ENCODE results near the gene PARK7.
A peak's percentile ranks its signal among the peaks of the same experiment; 100 is the strongest.
"Not testable (repeated sequence)": the region's sequence is repeated elsewhere in the genome, so short reads cannot be mapped to it uniquely, and the experiment has no call there.

The PARK7 gene

DNA sequence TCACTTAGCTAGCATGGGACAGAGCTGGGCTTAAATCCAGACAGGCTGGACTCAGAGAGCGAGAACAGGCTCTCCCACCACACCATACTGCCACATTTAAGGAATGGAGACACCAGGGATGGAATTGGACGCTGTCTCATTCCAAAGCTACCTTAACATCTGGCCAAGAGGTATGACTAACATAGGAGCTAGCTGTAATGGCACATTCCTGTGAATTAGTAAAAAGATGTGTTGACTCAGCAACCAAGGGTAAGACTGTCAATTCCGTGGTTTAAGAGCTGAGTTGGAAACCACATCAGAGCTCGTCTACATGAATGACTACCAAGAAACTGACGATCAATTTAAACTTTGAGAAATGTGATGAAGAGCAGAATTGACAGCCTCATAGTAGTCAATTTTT is 12.6 kb upstream of the PARK7 start:
- peak; percentile 36 to 39 for DNase-seq

DNA sequence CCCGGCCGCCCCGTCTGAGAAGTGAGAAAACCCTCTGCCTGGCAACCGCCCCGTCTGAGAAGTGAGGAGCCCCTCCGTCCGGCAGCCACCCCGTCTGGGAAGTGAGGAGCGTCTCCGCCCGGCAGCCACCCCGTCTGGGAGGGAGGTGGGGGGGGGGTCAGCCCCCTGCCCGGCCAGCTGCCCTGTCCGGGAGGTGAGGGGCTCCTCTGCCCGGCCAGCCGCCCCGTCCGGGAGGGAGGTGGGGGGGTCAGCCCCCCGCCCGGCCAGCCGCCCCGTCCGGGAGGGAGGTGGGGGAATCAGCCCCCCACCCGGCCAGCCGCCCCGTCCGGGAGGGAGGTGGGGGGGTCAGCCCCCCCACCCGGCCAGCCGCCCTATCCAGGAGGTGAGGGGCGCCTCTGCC is 8.7 kb upstream of the PARK7 start:
- not testable (repeated sequence) for DNase-seq

DNA sequence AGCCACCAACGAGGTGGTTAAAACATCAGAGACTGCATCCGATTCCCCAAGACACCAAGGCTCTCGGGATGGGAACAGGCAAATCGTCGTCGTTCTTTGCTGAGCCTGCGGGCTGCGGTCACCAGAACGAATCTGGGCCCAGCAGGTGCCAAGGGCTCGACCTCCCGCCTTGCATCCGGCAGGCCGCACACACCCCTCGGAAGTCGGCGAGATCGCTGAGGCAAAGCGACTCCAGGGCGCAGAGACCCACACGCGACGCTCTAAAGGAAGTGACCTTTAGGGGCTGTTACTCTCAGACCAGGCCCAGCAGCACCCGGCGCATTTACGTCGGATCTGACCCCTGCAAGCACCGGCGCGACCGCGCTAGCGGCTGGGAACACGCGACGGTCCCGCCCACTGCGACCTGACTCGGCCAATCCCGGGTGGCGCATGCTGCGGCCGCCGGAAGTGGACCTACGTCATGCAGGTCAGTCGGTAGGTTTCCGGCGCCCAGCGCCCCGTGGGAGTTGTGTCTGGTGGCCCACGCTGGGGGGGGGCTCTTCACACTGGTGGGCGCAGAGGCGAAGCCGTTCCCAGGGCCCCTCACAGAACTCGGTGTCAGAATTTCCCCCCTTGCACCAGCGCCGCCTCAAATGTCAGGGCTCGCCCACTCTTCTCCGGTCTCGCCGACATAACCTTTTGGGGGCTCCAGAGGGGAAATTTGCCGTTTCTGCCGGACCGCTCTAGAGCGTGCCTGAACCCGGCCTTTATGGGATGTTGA is 7.5 kb upstream of the PARK7 start:
- DNase-seq = peak; percentile 87 to 91

DNA sequence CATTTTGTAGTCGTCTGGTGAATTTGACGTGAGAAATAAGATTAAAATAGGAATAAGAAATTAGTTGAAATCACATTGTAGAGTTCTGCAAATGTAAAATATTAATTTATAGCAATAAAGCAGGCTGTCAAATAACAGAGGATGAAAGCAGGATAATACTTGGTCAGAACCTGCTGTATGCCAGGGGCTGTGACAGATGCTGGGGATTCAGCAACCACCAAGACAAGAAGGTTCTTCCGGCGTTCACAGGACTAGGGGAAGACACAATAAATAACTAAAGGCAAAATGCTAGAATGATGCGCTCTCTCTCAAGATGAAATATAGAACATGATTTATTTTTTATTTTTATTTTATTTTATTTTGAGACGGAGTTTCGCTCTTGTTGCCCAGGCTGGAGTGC is 6.8 kb upstream of the PARK7 start:
- DNase-seq = no peak

DNA sequence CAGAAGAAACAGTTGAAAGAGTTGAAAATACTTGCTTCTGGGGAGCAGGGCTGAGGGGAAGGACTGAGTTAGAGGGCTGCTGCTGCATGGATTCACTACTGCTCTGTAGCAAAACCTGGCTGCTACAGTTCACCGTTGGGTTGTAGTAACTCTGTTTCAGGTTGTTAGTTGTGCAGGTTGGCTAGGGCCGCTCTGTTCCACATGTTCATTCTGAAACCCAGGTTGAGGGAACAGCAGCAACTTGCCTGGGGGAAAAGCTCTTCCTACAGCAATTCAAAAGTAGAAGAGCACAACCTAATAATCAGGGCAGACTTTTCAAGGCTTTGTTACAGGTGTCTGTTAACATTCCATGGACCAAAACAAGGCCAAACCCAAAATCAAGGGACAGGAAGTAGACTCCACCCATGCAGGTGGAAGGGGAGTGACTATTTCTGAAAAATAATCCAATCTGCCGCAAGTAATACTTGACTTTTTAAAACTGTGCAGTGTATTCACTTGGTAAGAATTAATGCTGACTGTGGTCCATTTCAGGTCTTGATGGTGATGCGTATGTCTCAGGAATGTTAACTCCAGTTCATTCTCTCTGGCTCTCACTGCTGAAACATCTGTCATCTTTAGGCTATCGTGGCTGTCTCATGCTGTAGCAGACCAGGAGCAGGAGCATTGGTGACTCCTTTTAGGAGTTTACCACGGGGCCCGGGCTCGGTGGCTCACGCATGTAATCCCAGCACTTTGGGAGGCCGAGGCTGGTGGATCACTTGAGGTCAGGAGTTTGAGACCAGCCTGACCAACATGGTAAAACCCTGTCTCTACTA is 5.1 kb upstream of the PARK7 start:
- DNase-seq = no peak

DNA sequence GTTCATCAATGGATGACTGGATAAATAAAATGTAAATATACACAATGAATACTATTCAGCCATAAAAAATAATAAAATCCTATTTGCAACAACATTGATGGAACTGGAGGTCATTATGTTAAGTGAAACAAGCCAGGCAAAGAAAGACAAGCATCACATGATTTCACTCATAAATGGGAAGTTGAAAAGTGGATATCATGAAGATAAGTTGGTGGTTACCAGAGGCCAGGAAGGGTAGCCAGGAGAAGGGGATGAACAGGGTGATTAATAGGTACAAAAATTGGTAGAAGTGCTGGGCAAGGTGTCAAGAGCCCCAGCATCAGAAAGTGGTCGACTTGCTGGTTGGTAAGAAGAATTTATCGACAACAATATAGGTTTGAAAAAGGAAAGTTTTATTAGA is 1.3 kb upstream of the PARK7 start:
- no peak for DNase-seq

DNA sequence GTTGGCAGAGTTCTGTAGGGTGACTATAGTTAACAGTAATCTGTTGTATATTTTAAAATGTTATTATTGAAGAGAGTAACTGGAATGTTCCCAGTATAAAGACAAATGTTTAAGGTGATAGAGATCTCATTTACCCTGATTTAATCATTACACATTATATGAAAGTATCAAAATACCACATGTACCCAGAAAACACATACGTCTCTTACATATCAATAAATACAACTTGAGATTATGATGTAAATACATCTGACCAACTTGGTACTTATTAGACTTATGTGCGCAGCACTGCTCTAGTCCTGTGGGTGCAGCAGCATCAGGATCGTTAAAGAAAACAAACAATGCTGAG is 670 bp upstream of the PARK7 start:
- no peak for DNase-seq

DNA sequence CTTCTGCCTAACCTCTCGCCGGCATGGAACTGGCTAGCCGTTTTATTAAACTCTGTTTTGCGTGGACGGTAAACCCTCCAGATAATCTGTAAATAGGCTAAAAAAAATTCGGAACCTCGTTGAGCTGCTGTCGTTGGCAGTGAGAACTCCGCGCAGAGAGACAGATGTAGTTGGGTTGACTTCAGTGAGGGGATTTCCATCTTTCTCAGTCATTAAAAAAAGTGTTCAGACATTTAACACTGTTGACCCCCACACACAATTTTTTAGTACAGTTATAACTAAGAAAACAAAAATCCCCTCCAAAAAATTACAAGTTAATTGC is 464 bp downstream of the PARK7 start:
- DNase-seq = peak; percentile 53 to 59

DNA sequence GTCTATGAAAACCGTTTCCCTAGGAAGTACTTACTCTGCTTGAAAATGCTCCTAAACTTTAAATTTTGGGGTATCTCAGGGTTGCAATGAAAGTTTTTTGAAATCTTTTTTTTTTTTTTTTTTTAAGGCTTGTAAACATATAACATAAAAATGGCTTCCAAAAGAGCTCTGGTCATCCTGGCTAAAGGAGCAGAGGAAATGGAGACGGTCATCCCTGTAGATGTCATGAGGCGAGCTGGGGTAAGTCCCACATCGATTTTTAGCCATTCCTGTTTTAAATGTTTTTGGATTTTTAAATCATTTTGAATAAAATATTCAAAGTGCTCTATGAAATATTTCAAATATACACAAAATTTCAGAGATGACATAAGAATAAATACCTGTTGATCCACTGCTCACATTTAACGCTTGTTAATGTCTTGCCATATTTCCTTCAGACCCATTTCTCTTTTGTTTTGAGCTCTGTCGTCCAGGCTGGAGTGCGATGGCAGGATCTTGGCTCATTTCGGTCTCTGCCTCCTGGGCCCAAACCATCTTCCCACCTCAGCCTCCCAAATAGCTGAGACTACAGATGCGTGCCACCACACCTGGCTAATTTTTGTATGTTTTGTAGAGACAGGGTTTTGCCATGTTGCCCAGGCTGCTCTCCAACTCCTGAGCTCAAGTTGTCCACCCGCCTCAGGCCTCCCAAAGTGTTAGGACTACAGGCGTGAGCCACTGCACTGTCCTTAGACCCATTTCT is 1.3 kb downstream of the PARK7 start:
- DNase-seq = no peak

DNA sequence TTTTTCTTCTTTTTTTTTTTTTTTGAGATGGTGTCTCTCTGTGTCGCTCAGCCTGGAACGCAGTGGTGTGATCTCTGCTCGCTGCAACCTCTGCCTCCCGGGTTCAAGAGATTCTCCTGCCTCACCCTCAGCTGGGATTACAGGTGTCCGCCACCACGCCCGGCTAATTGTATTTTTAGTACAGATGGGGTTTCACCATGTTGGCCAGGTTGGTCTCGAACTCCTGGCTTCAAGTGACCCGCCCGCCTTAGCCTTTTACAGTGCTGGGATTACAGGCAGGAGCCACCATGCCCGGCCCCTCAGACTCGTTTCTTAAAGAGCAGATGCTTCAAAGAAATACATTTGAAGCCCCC is 1.8 kb downstream of the PARK7 start:
- DNase-seq = not testable (repeated sequence)

DNA sequence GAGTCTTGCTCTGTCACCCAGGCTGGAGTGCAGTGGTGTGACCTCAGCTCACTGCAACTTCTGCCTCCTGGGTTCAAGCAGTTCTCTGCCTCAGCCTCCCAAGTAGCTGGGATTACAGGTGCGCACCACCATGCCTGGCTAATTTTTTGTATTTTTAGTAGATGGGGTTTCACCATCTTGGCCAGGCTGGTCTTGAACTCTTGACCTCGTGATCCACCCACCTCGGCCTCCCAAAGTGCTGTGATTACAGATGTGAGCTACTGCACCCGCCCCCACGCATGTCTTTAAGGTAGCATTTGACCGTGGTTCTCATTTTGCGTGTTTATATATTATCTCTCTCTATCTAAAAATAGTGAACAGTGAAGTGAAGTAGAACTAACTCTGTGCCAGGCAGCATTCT is 2.3 kb downstream of the PARK7 start:
- DNase-seq = not testable (repeated sequence)

DNA sequence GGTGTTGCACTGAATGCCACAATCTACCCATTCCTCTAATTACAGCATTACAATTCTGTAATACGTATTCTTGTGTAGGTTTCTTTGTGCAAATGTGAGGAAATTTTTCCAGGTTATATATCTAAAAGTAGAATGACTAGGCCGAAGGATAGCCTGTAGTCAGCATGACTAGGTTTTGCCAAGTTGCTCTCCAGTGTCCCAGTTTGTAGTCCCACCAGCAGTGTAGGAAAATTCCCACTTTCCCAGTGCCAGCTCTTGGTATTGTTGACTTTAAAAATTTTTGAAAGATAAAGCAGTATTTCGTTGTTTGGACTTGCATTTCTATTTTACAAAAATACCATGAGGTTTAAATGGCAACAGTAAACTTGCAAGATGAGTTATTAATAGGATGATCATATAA is 3.0 kb downstream of the PARK7 start:
- DNase-seq = no peak

DNA sequence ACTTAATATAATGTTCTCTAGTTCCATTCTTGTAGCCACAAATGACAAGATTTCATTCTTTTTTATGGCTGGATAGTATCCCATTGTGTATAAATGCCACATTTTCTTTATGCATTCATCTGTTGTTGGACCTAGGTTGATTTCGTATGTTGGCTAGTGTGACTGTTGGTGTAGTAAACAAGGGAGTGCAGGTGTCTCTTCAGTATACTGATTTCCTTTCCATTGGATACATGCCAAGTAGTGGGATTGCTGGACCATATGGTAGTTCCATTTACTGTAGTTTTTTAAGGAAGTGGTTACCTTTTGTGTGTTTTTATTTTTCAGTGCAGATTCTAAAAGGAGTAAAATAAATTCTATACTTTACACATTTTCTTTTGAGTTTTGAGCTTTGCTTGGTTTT is 5.7 kb downstream of the PARK7 start:
- no peak for DNase-seq

DNA sequence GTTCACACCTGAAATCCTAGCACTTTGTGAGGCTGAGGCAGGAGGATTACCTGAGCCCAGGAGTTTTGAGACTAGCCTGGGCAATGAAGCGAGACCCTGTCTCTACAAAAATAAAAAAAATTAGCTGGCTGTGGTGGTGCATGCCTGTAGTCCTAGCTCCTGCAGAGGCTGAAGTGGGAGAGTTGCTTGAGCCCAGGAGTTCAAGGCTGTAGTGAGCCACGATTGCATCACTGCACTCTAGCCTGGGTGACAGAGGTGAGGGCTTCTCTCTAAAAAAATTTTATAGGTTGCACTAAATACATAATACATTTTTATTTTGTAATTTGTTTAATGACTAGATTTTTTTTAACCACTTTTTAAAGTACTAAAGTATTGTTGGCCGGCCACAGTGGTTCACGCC is 6.1 kb downstream of the PARK7 start:
- DNase-seq = no peak

DNA sequence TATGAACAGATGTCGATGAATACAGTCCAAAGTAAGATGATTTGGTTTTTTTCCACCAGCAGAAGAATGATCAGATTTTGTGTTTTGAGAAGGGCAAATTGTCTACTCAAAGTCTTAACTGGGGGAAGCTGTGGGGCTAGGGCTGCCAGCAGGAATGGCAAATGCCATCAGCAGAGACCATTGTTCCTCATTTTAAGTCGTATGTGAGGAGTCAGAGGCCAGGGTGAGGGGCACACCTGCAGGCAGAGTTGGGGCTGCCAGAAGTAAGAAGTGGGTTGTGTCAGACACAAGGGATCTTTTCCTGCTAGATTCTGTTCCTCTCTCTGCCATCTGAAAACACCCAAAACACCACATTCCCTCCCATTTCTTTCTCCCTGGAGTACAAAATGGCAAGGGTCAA is 8.7 kb downstream of the PARK7 start:
- DNase-seq = no peak

DNA sequence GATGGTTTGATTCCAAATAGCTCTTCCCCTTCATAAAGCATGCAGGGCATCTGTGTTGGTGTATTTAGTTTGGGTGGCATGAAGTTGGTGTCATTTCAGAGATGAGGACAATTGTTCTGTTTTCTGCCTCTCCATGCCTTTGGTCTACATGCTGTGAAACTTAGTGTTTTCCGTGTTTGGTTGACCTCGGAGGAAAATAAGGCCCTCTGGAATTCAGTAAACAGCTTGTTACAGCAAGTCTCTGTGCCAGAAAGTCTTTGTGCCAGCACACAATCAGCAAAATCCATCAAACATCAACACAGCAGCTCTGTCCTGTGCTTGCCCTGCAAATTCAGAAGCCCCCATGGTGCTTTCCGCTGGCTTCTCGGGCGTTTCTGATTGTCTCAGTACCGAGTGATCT is 9.5 kb downstream of the PARK7 start:
- no peak for DNase-seq

DNA sequence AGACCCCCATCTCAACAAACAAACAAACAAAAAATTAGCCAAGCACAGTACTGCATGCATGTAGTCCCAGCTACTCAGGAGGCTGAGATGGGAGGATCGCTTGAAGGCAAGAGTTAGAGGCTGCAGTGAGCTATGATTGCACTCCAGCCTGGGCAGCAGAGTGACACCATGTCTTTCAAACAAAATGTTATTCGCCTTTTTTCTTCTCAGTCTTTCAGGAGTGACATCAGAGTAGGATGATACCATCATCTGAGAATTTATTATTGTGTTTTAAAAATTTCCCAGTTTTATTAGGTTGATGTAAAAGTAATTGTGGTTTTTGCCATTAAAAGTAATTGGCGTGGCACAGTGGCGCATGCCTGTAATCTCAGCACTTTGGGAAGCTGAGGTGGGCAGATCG is 10.8 kb downstream of the PARK7 start:
- DNase-seq = no peak

DNA sequence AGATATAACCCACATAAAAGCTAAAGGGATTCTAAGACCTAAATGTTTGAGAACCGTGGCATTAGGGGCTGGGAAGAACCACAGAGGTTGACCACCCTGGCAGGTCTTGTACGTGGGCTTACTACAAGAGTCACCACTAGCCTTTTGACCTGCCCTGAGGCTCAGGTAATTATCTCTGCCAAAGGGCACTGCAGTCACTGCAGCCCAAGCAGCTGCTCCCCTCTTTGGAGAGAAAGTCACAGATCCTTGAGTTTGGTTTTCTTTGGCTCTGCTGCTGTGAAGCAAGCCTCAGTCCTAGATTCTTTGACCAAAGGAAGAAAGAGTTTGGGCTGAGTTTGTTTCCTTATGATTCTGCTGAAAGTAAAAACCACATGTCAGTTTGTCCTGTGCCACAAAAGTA is 11.6 kb downstream of the PARK7 start:
- no peak for DNase-seq

DNA sequence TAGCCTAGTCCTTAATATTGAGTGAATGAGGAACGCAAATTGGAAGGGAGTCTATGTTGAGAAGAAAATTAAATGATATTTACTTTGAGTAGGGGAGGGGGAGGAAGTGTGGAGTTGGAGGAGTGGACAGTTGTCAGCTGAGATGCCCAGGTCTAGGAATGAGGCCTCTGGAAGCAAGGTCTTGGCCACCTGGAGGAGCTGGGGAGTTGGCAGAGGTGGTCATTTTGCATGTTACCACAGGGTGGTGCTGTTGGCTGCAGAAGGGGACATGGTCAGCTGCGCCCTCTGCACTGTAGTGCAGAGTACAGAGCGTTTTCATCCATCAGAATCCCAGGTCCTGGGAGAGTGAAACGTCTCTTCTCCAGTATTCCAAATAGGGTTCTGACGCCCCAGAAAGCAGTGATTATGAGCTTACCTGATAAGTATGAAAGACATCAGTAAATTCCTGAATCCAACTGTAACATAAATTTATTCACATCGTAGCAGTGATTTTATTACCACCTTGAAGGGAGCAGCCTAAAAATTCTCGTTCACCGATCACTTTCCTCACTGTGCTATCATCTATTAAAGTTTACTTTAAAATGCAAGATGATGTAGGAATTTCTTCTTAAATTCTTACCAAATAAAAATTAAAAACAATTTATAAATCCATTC is 13.8 kb downstream of the PARK7 start:
- no peak for DNase-seq

DNA sequence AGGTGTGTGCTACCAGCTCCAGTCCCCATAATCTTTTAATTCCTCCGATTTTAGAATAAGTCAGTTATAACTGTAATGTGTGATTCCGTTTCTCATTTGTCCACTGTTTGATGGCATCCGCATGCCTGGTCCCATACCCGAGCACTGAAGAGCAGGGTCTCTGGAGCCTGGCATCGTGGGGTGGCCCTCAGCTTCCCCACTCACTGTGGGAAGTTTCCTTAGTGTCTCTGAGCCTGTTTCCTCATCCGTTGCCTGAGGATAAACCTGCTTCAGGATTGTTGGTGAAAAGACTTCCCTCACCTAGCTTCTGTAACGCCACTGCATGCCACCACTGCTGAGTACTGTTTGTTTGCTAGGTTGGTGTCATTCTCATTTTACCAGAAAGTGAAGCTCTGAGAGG is 19.5 kb downstream of the PARK7 start:
- DNase-seq = no peak

DNA sequence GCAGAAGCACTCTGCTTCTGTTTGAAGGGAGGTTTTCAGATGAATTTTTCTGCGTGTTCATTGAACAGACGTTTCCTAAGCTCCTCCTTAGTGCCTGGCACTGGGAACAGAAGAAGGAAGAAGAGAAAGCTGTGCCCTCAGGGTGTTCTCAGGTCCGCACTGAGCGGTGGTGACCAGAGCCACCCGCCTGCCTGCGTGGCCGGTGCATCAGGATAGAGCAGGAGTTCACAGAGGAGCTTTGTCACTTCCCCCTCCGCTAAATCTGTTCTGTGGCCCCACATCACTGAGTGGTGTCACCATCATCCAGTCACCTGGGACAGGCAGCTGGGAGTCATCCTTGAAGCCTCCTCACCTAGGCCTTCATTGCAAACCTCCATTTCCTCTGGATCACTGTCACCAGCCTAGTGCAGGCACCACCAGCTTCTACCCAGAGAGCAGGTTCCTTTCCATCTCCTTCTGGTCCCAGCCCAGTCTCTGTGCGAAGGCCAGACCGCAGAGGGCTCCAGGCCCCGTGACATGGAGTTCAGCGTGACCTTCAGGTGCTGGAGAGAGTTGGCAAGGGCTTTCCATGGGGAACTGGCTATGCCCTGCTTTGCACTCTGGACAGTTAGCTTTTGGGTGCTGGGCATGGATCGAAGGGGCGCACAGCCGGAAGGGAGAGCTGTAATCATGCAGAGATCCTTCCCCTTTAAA is 21.7 kb downstream of the PARK7 start:
- DNase-seq = no peak

DNA sequence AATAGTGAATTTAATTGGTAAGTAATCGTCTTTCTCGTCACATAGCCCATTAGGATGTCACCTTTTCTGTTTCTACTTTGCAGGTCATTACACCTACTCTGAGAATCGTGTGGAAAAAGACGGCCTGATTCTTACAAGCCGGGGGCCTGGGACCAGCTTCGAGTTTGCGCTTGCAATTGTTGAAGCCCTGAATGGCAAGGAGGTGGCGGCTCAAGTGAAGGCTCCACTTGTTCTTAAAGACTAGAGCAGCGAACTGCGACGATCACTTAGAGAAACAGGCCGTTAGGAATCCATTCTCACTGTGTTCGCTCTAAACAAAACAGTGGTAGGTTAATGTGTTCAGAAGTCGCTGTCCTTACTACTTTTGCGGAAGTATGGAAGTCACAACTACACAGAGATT is 23.3 kb downstream of the PARK7 start:
- DNase-seq = no peak
